Mucosa of gallbladder (tissue), 1 donor: ENCODE measurements around the gene MYADM. TPM values are rescaled to one million over a fixed set of nuclear protein-coding genes. Genes with fewer than 3 reads are reported as not detected.
A peak's percentile ranks its signal among the peaks of the same experiment; 100 is the strongest.
"Not testable (repeated sequence)": the region's sequence is repeated elsewhere in the genome, so short reads cannot be mapped to it uniquely, and the experiment has no call there.

Source experiments
- DNase-seq: peaks from one replicate; pipeline ENCODE4 v3.0.0-alpha.2; 2020; ENCODE audit warnings: low spot score
- total RNA-seq: library from RNA; stranded (reverse); gene quantifications from one replicate; pipeline ENCODE4 v1.2.1, GENCODE V29; 2021
- donor health status: DM: no; HTN: no; CAD: no.

Gene MYADM
- 125 TPM for total RNA-seq

GRCh38 chr19:53867225-53868090, at the start of gene MYADM:
MYADM (plus strand) TSS chr19:53867883; CDS start chr19:53873530, 5,647 bp downstream.
- DNase-seq, result peak; percentile 99

- DNase-seq, result no peak
Measured at GRCh38 chr19:53818756-53819155, 48.9 kb upstream of the MYADM start.

- no peak for DNase-seq
Measured at GRCh38 chr19:53819861-53820260, 47.8 kb upstream of the MYADM start.

GRCh38 chr19:53823380-53824120, 44.1 kb upstream of the MYADM start:
- no peak for DNase-seq

- DNase-seq, result no peak
Measured at GRCh38 chr19:53824134-53824611, 43.5 kb upstream of the MYADM start, which contains the start of gene NLRP12. NLRP12 (minus strand) TSS chr19:53824314; CDS start chr19:53824174, 140 bp downstream.

GRCh38 chr19:53826876-53827275, 40.8 kb upstream of the MYADM start:
- DNase-seq, result no peak

GRCh38 chr19:53828531-53828930, 39.2 kb upstream of the MYADM start:
- no peak for DNase-seq

- DNase-seq, result not testable (repeated sequence)
Measured at GRCh38 chr19:53832861-53833260, 34.8 kb upstream of the MYADM start.

GRCh38 chr19:53838446-53838845, 29.2 kb upstream of the MYADM start:
- not testable (repeated sequence) for DNase-seq

GRCh38 chr19:53840241-53840640, 27.4 kb upstream of the MYADM start:
- not testable (repeated sequence) for DNase-seq

GRCh38 chr19:53840914-53841313, 26.8 kb upstream of the MYADM start:
- not testable (repeated sequence) for DNase-seq

- no peak for DNase-seq
Measured at GRCh38 chr19:53844849-53845246, 22.8 kb upstream of the MYADM start.

GRCh38 chr19:53847555-53847954, 20.1 kb upstream of the MYADM start:
- DNase-seq, result no peak

- no peak for DNase-seq
Measured at GRCh38 chr19:53849237-53849676, 18.4 kb upstream of the MYADM start.

GRCh38 chr19:53853707-53854106, 14.0 kb upstream of the MYADM start:
- DNase-seq, result no peak

- peak; percentile 42 for DNase-seq
Measured at GRCh38 chr19:53864308-53864836, 3.3 kb upstream of the MYADM start.

GRCh38 chr19:53865523-53865917, 2.2 kb upstream of the MYADM start:
- no peak for DNase-seq

- peak; percentile 48 for DNase-seq
Measured at GRCh38 chr19:53865918-53866864, 1.5 kb upstream of the MYADM start.

GRCh38 chr19:53866865-53867224, 838 bp upstream of the MYADM start:
- DNase-seq, result no peak

GRCh38 chr19:53868091-53868891, 608 bp downstream of the MYADM start:
- DNase-seq, result no peak
